HG03442 (cell line): ENCODE measurements around the gene SPOCD1.

Experiments
- ATAC-seq: cut with Tn5 transposase; IDR thresholded peaks from one replicate; pipeline ENCODE4 v1.9.1; 2021; ENCODE audit warnings: mild to moderate bottlenecking, moderate library complexity; ENCODE audit not compliant: unreplicated experiment

SPOCD1 gene

DNA sequence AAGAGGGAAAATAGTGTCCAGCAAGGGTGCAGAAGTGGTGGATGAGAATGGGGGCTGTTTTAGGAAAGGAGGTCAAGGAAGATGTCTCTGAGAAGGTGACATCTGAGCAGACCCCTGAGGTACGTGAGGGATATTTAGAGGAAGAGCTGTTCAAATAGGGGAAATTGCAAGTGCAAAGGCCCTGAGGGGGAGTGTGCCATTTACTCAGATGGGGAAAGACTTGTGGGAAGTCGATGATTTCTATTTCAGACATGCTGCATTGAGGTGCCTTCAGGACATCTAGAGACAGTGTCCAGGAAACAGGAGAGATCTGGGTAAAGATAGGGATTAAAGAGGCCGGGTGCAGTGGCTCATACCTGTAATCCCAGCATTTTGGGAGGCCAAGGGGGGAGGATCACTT, 41.3 kb downstream of the SPOCD1 start:
- no peak for ATAC-seq

DNA sequence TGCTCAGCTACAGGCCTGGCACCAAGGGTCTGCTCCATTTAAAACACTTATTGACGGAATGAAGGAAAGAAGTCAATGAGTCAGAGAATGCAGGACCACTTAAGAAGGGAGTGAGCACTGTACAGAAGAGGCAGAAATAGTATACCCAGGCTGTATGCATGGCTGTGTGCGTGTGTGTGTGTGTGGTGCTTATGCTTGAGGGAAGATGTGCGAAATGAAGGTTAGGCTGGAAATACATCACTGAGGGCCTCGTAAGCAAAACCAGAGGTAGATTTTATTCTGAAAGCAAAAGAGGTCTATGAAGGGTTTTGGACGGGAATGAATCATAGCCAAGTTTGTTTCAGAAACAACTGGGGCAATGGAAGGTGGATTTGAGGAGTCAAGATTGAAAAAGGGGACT, 42.0 kb downstream of the SPOCD1 start:
- ATAC-seq, result no peak

DNA sequence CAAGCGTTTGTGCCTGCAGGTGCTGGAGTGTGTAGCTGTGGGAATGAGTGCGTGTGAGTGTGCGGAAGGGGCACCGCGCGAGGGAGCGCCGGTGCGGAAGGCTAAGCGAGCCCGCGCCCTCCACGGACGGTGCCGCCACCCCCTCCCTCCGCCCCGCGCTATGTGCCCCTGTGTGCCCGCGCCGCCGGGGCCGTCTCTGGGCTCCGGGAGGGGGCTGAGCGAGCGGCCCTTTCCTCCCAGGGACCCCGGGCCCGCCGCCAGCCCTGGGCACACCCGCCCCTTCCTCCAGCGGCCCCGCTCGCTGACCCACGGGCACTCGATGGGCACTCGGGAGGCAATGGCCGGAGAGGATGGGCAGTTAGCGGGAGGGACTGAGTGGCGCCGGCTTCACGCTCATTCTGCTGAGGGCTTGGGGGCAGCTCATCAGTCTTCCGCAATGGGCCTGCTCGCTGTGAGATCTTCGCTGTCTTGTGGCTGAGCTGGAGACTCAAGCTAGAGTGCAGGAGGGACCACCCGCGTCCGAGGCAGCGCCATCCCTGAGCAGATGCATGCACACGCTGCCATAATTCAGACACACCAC, 43.1 kb downstream of the SPOCD1 start:
- no peak for ATAC-seq

DNA sequence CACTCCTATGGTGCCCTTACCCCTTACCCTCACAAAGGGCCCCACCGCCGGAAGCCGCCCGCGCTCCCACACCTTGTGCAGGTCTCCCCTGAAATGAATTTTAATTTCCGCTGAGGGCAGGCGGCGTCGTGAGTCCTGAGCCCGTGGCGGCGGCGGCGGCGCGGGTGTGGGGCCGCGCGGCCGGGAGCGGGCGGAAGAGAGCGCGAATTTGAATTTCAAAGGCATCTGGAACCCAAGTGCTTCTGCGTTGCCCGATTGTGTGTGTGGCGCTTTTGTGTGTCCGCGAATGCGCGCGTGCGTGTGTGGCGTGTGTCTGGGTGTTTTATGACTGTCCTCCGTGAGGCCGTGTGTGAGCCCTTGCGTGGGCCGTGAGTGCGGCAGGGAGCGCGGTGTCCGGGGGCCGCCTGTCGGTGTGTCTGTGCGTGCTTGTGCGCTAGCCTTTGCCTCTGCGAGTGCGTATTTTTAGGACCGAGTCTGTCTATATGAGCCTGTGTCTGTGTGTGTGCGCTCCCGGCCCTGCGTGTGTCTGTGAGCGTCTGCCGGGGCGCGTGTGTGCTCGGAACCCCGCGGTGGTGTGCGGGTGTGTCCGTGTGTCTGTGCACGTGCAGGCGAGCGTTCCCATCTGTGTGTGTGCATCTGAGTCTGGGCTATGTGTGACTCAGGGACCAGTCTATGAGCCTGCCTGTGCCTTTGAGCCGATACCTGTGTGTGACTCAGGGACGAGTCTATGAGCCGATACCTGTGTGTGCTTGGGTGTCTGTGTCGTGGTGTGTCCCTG, 43.7 kb downstream of the SPOCD1 start:
- ATAC-seq, result no peak

DNA sequence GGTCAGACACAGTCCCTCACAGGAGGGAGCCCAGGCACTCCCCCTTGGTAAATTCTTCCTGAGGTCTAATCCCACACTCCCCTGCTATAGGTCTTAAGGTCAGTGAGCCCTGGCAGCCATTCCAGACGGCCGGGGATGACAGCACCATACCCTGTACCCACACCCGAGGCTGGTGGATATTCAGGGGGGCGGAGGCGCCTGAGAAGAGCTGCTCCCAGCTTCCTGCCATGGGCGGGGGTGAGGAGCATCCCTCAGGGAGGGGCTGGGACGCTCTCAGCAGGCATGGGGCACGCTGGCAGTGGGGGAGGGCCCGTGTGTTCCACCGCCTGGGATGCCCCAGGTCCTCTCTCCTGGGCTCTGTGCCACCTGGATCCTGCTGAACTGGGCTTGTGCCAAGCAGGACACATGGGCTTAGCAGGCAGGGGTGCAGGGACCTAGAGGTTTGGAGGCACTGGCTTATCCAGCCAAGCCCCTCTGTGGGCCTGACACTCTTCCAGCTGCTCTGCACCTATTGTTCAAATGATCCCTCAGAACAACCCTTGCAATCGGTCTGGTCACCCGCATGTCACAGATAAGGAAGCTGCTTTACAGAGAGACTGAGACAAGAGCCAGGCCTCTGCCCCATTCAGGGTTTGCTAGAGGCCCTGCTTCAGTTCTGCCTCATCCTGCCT, 46.0 kb downstream of the SPOCD1 start:
- ATAC-seq, result no peak

DNA sequence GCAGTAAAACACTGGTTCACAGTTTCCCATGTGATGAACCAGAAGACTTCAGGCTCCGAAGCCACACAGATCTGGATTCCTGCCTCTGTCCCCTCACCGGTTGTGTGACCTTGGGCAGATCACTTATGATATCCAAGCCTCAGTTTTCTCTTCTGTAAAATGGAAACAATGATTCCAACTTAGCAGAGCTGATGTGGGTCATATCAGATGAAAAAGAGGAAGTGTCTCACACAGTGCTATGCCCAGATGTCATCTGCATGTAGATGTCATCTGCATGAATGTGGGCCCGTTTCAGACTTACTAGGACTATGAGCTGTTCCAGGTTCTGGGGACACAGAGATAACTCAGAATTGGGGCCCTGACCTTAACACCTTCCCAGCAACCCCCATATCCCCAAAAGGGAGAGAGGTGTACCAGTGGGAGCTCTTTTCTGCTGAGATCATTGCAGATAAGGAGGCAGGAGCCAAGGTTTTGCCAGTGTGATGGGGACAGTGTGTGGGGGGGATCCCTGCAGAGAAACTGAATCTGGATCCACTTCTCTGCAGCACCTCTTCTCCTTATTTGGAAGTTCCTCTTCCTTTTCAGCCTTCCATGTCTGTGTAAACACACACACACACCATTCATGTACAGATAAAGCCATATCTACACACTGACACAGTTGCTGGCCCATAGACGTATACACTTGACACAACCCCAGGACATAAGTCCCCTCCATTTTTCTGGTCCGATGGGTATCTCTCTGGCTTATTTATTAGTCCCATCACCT, 46.7 kb downstream of the SPOCD1 start:
- no peak for ATAC-seq

DNA sequence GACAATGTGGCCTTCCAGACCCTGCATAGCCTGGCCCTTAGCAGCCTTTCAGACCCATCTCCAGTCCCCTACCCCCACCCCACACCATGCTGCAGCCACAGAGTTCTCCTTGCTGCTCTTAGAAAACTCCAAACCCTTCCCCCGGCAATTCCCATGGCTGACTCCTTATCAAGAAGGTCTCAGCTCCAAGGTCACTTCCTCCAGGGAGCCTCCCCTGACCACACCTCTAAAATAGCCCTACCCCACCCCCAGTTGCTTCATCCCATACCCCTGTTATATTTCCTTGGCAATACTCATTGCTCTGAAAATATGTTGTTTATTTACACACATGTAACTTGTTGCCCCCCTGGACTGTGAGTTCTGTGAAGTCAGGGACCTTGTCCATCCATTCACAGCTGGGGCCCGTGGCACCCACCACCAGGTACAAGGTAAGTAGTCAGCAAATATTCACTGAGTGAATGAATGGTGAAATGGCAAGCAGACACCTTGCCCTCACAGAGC, 47.4 kb downstream of the SPOCD1 start:
- ATAC-seq, result no peak

DNA sequence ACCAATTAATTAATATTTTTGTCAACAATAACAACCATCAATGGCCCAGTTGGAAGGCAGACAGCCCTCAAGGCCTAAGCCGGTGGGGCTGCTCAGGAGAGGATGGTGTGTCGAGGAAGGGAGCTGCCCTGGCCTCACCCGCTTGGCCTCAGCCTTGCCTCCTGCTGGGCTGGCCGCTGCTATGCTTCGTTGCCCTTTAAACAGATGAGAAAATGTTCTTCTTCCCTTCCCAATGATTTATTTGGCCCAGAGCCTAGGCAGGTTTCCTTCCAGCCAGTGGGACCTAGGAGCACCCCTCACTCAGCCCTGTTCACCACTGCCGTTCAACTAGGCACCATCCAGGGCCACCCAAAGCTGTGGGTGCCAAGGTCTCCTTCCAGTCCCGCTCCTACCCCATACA, 48.6 kb downstream of the SPOCD1 start:
- no peak for ATAC-seq

DNA sequence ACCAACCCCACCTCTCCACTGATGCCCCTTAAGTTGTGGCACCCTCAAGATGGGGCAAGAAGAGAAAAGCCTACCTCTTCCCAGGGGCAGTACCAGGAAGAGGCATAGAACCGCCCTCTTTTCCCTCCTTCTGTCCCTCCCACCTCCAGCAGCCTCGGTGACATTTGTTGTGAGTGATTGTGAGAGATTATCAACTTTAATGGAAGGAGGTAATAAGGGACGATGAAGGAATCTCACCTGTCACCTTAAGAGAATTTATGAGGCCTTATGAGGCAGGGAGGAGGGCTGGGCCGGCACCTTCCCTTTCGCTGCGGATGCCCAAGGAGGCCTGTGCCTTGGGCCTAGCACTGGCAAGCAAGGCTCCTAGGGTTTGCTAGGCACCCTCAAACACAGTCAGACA, 50.3 kb downstream of the SPOCD1 start:
- no peak for ATAC-seq

DNA sequence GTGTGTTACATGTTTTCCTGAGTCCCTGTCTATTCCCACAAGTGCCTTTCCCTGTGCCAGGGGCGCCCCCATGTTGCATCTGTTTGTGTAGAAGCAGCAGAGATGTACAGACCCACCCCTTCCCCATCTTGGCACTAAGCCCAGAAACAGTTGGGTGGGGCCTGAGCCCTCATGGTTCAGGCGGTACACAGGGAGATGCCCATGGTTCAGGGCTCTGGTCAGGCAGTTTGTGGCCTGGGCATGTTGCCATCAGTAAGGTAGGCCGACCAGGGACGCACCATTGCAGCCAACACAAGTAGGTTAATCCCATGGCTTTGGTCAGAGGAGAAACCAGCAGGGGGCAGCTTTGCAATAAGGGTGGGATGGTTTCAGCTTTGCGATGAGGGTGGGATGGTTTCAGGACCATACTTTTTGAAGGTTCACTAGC, 50.8 kb downstream of the SPOCD1 start:
- ATAC-seq, result no peak

DNA sequence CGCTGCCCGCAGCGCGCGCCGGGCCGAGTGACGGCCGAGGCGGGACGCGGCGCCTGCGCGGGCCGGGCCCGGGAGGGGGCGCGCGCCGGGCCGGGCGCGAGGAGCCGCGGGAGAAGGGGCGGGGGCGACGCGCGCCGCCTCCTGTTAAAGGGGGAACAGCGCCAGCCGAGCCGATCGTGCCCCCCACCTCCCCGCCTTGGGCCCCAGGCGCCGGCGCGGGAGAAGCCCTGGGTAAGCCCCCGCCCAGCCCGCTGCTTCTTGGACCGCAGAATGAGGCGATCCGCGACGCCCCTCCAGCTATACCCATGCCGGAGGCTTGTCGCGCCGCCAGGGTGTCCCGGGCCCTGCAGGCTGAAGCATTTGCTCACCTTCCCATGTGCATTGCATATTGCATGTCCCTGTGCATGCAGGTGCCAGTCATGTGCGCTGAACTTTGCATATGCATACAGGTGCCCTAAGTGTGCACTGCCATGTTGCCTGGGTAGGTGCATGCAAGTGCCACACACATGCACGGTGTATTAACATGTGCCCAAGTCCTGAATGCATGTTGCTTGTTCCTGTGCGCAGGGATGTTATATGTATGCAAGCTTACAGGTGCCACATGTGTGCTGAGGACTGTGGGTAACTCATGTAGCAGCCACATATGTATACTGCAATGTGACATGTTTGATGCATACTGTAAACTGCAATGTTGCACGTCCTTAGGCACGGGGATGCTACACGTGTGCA, 51.3 kb downstream of the SPOCD1 start, which contains the start of gene ADGRB2:
Gene ADGRB2 (minus strand): TSS at position 29 of the 729 bp plus-strand sequence. CDS start 7,119 bp downstream, outside the sequence.
- ATAC-seq, result no peak

DNA sequence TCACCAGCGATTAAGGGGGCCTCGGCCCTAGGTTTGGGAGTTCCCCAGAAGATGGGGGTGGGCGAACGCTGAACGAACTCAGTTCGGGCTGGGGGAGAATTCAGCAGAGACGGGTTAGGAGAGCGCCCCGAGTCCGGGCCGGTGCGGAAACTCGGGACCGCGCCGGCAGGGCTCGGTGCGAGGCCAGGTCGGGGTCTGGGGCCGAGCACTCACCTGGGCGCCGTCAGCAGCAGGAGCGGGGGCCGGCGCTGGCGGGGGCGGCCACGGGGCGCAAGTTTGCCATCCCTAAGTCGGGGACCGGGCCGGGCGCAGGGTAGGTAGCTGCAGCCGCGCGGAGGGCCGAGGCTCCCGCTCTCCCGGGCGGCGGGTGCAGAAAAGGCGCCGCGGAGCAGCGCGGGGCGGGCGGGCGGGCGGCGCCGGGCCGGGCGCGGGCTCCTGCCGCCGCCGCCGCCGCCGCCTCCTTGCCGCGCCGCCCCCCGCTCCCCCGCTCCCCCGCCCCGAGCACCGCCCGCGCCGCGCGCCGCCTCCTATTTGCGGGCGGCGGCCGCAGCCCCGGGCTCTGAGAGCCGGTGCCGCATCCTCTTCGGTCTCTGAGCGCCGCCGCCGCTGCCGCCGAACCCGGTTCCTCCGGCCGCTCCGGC, 52.0 kb downstream of the SPOCD1 start:
- ATAC-seq, result no peak

DNA sequence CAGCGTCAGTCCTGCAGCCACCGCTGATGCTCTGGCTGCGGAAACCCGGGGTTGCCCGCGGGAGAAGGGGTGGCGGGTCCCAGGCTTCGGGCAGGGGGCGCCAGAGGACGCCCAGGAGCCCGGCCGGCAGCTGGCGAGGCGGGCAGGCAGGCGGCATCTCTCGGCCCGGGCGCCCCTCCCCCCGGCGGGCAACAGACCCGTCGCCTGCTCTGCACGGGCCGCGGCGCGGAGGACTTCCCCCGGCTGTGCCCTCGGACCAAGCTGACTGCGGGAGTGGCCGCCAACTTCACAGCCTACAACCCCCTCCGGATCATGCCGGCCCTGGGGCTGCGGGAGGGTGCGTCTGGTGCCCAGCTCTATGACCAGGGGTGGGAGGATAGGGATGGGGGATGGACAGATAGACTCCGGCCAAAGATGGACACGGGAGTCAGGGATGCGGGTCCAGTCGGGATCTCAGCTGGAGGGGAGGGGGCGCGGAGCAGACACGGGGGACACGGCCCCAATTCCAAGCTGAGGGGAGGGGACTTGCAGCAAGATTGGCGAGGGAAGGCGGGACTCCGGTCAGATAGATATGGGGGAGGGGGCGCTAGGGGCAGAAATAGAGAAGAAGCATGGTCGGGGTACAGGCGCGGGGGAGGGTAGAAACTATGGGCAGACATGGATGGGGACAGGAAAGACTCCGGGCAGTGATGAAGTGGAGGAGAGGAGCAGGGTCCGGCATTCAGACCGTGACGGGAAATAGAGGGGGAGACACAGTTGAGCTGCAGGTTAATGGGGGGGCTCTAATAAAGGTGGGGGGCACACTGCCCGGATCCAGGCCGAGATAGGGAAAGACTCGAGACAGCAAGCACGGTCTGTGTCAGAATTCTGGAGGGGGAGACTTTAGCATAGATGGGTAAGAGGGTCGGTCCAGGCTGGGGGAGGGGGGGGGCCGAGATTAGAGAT, 52.8 kb downstream of the SPOCD1 start:
- ATAC-seq, result no peak

DNA sequence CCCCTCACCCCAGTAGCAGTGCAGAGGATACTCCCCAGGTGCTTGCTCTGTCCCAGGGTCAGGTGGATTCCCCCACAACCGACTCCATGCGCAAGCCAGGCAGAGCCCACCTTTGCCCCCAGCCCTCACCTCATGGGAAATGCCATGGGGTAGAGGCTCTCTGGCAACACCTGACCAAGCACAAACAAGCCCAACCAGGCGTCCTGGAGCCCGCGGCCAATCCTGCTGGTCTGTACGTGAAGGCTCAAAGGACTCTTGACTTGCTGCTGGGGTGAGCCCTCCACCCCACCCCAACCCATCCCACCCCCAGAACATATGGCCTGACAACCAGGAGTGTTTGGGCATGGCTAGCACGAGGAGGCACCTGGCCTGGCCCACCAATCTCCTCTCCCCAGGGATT, 53.5 kb downstream of the SPOCD1 start:
- ATAC-seq, result no peak

DNA sequence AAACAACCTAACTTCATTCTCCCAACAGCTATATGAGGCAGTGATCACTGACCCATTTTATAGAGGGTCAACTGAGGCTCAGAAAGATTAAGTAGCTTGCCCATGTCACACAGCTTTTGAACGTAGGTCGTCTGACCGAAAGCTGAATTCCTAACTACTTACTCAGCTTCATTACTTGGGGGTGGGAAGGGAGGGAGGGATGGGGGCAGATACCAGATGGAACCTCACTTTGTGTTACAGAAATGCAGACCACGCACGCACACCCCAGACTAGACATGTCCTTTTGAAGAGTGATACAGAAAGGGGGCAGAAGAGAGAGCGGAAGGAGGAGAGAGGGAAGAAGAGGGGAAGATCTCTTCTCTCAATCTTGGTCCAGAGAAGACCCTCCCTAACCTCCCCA, 53.9 kb downstream of the SPOCD1 start:
- ATAC-seq, result no peak

DNA sequence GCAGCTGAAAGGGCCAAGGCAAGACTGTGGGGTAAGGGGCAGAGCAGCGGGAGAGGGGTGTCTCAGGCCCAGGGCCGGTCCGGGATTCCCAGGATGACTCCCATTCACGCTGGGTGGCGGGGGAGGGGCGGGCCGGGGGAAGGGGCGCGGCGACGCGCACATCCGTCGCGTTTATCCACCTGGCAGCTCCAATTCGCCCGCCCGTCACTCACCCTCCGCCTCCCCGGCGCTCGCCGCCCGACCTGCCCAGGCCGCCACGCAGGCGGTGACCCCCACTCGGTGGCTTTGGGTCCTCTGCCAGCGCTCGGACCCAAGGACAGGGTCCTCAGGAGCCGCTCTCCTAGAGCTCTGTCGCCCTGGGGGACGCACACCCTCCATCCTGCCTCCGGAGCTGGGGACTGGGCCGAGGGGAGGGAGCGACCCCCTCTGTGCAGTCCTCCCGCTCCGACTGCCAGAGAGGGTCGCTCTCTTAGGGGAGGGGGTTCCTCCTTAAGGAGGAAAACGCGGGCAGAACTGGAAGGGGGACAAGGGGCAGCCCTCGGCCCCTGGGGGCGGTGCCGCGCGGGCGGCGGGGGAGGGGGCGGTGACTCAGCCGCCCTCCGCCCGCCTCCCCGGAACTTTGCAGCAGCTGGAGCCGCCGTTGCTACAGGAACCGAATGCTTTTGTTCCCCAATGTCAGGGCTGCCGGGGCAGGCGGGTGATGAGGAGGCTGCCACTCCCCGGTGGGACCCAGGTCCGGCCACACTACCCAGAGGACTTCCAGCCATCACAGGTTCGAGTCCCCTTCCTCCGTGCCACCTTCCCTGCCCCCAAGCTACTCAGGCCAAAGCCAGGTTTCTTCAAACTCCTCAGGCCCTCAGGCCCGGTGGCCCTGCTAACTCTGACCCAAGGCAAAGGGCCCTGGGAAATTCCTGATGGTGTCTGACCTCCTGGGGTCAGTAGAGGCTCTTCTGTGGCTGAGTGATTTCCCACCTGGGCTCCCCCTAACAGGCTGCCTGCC, 55.1 kb downstream of the SPOCD1 start:
- ATAC-seq, result no peak

DNA sequence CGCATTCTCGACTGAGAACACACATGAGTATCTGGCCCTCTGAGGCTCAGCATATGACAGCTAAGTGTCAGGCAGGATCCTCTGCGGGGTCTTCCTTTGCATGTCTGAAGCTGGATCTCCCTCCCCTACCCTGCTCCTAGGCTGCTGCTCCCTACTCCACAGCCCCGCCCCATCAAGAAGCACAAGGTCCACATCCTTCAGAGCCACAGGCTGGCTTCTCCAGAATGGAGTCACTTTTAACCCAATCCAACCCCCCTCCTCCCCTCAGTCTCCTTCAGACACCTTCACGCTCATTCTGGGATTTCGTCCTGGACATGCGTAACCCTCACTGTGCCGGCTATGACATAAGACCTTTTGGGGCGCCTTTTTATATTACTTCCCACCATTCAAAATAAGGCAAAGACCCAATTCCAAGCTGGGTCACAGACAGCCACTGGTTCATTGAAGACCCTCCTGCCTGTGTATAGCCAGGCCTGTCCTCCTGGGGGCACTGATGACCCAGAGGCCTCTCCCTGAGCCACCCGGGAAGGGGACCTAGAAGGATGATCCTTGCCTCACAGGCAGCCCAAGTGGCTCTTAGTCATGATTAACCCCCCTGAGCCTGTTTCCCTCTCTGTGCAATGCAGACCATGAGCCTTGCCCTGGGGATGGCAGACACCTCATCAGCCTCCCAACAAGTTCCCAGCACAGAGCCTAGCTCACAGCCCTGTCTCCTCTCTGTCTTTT, 56.4 kb downstream of the SPOCD1 start:
- ATAC-seq, result no peak
